Measurements from ENCODE around the gene SH3BGRL.

DNA sequence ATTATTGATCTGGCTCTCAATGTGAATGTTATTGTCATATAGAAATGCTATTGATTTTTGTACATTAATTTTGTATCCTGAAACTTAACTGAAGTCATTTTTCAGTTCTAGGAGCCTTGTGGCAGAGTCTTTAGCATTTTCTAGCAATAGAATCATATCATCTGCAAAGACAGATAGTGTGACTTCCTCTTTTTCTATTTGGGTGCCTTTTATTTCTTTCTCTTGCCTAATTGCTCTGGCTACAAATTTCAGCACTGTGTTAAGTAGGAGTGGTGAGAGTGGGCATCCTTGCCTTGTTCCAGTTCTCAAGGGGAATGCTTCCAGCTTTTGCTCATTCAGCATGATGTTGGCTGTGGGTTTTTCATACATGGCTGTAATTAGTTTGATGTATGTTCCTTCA is 102.7 kb downstream of the SH3BGRL start:
- TF ChIP-seq SMC3 (IDR thresholded peaks at IDR 0.05; ENCODE audit: low read length) (no peak), ZNF18 (CRISPR knock-in tag; IDR thresholded peaks at IDR 0.05; ENCODE audit: insufficient replicate concordance) (no peak), CBX5 (CRISPR knock-in tag; IDR thresholded peaks at IDR 0.05; ENCODE audit: borderline replicate concordance) (no peak), POLR2AphosphoS5 (IDR thresholded peaks at IDR 0.05; ENCODE audit: low read depth, low read length) (no peak)
- TF ChIP-seq, protein P1, sequence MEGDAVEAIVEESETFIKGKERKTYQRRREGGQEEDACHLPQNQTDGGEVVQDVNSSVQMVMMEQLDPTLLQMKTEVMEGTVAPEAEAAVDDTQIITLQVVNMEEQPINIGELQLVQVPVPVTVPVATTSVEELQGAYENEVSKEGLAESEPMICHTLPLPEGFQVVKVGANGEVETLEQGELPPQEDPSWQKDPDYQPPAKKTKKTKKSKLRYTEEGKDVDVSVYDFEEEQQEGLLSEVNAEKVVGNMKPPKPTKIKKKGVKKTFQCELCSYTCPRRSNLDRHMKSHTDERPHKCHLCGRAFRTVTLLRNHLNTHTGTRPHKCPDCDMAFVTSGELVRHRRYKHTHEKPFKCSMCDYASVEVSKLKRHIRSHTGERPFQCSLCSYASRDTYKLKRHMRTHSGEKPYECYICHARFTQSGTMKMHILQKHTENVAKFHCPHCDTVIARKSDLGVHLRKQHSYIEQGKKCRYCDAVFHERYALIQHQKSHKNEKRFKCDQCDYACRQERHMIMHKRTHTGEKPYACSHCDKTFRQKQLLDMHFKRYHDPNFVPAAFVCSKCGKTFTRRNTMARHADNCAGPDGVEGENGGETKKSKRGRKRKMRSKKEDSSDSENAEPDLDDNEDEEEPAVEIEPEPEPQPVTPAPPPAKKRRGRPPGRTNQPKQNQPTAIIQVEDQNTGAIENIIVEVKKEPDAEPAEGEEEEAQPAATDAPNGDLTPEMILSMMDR (CRISPR knock-in tag; IDR thresholded peaks at IDR 0.05) = no peak
- TF ChIP-seq, protein P2, sequence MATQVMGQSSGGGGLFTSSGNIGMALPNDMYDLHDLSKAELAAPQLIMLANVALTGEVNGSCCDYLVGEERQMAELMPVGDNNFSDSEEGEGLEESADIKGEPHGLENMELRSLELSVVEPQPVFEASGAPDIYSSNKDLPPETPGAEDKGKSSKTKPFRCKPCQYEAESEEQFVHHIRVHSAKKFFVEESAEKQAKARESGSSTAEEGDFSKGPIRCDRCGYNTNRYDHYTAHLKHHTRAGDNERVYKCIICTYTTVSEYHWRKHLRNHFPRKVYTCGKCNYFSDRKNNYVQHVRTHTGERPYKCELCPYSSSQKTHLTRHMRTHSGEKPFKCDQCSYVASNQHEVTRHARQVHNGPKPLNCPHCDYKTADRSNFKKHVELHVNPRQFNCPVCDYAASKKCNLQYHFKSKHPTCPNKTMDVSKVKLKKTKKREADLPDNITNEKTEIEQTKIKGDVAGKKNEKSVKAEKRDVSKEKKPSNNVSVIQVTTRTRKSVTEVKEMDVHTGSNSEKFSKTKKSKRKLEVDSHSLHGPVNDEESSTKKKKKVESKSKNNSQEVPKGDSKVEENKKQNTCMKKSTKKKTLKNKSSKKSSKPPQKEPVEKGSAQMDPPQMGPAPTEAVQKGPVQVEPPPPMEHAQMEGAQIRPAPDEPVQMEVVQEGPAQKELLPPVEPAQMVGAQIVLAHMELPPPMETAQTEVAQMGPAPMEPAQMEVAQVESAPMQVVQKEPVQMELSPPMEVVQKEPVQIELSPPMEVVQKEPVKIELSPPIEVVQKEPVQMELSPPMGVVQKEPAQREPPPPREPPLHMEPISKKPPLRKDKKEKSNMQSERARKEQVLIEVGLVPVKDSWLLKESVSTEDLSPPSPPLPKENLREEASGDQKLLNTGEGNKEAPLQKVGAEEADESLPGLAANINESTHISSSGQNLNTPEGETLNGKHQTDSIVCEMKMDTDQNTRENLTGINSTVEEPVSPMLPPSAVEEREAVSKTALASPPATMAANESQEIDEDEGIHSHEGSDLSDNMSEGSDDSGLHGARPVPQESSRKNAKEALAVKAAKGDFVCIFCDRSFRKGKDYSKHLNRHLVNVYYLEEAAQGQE (IDR thresholded peaks at IDR 0.05; ENCODE audit: borderline replicate concordance in 1 of 2, low read depth in 1 of 2, low read length in 2 of 2) = no peak

Measured in HepG2 (cell line).